ENCODE data around the gene USP25.

DNA sequence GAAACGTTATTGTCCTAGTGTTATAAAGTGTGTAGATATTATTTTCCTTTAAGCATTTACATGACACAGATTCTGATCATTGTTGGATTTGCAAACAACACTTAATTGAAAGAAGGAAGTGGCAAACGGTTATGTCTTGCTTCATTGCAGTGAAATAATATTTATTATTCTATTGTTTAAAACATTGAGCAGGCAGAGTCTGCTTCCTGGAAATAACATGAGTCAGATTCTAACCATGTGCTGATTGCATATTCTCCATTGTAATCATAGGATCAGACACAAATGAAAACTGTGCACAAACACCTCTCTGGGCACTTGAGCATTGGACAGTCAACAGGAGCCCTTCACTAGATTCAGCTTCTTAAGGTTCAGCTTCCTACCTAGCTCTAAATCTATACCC, 46.8 kb upstream of the USP25 start:
- TF ChIP-seq SUZ12 (IDR thresholded peaks at IDR 0.05; ENCODE audit: extremely low read depth, insufficient read depth, insufficient read length) (no peak), YY1 (IDR thresholded peaks at IDR 0.05; ENCODE audit: insufficient read depth, insufficient read length) (no peak)

All from NT2/D1 (cell line).